Tongue (tissue), 2 donors: Measurements from ENCODE around the gene SLC35F3. TPM values are rescaled to one million over a fixed set of nuclear protein-coding genes. Genes with fewer than 3 reads are reported as not detected.

ENCODE experiments used
- DNase-seq: peaks from one replicate; pipeline ENCODE4 v3.0.0-alpha.2; 2015
- total RNA-seq: library from RNA; depleted of rRNA; stranded (reverse); fragments of >200 nt; gene quantifications from one replicate; pipeline ENCODE4 v1.2.3, GENCODE V29; 2014

Gene SLC35F3
- total RNA-seq, 1 donor from 2014 or later: 0.72 TPM

DNA sequence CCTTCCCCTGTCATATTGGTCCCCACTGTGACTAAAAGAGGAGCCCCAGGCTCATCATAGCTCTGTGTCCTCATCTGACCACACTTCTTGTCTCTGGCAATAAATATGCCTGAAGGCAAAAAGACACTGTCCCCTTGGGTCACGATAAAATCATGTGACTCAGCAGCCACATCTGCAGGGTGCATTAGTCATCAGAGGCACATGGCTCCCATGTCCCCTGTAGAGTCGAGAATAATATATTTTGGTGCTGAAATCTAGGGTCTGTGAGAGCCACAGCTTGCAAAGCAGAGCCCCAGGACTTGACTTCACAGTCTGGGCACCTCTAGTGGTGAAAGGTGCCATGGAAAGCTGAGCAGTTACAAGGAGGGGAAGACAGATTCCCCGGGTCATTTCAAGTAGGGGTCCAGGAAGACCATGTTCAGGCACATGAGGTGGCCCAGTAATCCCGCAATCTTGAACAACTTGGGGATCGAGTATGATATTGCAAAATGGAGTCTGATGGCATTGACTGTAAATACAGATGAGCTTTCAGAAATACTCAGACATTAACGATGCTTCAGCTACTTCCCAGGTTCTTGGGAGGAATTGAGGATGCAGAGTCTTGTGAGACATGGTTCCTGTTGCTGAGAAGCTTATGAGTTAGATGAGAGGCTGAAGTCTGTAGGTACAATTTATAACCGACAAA is 68.6 kb downstream of the SLC35F3 start:
- DNase-seq: no peak

- no peak for DNase-seq
Measured at GRCh38 chr1:233975486-233975885, 71.0 kb downstream of the SLC35F3 start.

- DNase-seq: no peak
Measured at GRCh38 chr1:233981042-233981675, 76.7 kb downstream of the SLC35F3 start.

DNA sequence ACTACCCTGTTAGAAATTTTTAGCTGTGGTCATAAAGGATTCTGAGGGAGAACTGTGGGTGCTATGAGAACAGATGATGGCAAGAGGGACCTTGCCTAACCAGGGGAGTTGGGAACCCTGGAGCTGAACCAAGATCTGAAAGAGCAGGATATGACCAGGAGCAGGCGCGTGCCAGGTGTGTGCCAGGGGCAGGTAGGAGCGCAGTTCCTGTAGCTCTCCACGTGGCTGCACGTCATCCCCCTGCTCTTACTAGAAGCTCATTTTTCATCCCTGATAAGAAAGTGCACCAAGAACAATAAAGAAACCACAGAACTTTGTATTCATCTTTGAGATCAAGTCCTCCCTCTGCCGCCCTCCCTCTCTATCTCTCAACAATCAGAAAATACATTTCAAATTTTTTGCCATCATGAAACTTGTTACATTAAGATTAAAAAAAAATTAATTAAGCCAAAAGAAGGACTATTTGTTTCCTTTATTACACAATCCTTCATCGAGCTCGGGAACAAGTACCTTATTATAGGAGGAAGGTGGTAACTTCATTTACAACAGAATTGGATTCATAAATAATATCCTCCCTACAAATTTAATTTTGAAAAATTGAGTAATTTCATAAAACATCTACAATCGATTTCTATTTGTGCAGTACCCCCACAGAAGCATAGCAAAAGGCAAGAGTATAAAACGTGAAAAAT is 78.5 kb downstream of the SLC35F3 start:
- DNase-seq: no peak

DNA sequence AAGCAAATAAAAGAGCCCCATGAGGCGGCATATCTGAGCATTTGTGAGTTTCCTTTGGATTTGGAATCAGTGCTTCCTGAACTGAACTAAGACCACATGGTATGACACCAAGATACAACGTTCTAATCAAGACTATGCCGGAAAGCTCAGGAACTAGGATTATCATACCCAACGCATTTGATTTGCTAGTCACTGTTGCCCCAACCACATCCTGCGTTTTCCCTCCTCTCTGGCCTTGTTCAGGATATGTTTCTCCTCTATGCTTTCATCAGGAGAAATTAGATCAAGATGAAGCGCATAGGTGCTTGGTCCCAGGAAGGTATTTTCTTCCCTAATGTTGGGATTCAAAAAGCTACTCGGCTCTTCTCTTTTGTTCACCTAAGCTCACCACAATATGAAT is 79.3 kb downstream of the SLC35F3 start:
- no peak for DNase-seq

GRCh38 chr1:233988963-233989696 is 84.7 kb downstream of the SLC35F3 start:
- DNase-seq: no peak

GRCh38 chr1:233990486-233990885 is 86.0 kb downstream of the SLC35F3 start:
- no peak for DNase-seq

GRCh38 chr1:233993651-233994050 is 89.2 kb downstream of the SLC35F3 start:
- DNase-seq: no peak

GRCh38 chr1:233994112-233994511 is 89.6 kb downstream of the SLC35F3 start:
- no peak for DNase-seq

GRCh38 chr1:233998456-233998855 is 94.0 kb downstream of the SLC35F3 start:
- peak; percentile 28 for DNase-seq

DNA sequence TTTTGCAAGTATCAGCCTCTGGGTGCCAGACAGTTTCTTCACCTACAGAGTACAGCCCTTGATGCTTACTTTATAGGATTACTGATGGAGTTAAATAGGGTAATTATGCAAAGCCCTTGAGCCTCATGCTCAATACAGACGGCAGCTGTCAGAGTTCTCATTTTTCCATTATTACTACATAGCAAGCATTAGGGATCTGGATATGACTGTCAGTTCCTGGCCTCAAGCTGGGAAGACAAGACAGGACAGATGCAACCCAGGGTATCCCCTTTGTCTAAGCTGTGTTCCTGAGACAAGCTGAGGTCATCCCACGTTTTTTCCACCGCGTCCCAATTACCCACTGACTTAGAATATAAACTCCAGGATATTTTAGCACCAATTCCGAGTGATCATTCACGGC is 94.4 kb downstream of the SLC35F3 start:
- DNase-seq: peak; percentile 88

- peak; percentile 24 for DNase-seq
Measured at GRCh38 chr1:234000557-234001041, 96.1 kb downstream of the SLC35F3 start.

DNA sequence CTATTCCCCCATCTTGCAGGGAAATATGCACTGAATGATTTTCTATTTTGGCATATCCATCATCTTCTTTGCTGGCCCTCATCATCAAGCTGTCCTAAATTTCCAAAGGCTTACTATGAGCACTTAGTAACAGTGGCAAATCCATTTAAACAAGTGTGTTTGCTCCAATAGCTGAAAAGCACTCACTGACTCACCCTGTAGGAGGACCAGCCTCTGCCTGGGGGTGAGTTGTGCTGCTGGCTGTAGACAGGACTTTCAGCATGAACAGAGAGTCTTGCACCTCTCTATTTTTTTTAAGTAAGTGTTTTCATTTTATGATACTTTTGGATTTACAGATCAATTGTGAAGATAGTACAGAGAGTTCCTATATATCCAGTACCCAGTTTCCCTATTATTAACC is 97.3 kb downstream of the SLC35F3 start:
- DNase-seq: no peak

- no peak for DNase-seq
Measured at GRCh38 chr1:234004591-234004990, 100.1 kb downstream of the SLC35F3 start.

GRCh38 chr1:234007684-234008083 is 103.2 kb downstream of the SLC35F3 start:
- DNase-seq: no peak

DNA sequence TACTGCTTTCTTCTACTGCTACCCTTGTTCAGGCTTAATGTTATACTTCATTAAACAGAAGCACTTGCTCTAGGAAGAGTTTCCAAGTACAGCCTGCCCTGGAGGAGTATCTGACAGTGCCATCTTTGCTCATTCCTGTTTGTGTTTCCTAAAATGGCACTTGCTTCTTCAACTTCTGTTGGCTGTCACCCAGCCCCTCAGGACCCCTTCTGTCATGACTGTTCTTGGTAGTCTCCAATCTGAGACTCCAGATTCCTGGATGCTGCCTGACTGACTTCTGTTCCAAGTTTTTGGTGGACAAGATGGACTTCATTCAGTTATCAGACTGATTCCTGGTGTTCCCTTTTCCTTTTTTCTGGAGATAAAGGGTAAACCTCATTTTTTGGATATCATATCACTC is 104.1 kb downstream of the SLC35F3 start:
- no peak for DNase-seq

DNA sequence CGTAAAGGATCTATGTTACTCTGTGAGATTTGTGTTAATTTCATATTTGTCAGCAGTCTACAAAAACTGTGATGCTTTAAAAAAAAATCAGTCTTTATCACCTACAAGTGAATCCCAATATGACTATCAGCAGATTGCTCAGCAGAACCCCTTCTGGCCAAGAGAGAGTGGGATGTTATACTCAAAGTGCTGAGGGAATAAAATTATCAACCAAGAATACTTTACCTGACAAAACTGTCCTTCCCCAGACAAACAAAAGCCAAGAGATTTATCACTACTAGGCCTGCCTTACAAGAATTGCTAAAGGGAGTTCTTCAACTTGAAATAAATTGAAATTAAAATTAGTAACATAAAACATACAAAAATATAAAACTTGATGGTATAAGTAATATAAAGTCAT is 105.2 kb downstream of the SLC35F3 start:
- DNase-seq: no peak

- DNase-seq: no peak
Measured at GRCh38 chr1:234014208-234014607, 109.7 kb downstream of the SLC35F3 start.

DNA sequence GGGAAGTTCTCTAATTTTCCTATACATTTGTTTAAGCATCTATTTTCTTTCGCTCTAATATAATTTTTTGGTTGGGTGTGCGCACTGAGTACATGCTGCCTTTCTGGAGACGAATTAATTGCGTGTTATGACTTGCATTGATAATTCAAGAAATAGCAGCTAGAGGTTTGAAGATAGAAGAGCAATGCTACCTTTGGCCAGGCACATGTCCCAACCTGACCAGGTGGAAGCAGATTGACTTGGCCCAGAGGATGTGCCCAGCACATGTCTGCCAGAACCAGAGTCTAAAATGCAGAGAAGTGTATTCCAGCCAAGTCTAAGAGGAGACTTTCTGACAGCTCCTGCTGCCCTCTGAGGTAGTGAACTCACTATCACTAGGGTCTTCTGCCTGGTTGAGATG is 114.3 kb downstream of the SLC35F3 start:
- no peak for DNase-seq

GRCh38 chr1:234019387-234019786 is 114.9 kb downstream of the SLC35F3 start:
- DNase-seq: no peak

- DNase-seq: no peak
Measured at GRCh38 chr1:234022302-234022701, 117.8 kb downstream of the SLC35F3 start.

- DNase-seq: no peak
Measured at GRCh38 chr1:234039603-234040002, 135.1 kb downstream of the SLC35F3 start.
